HCT116 (cell line): ENCODE measurements around the gene ENTPD8. TPM values are rescaled to one million over a fixed set of nuclear protein-coding genes. Genes with fewer than 3 reads are reported as not detected.

Experiments
- ATAC-seq: fragments of 200-7000 bp; cut with Tn5 transposase; 2 replicates; pipeline ENCODE4 v1.9.1; 2020; ENCODE audit warnings: mild to moderate bottlenecking, moderate library complexity
- BruUV-seq: library from RNA; stranded (reverse); fragments of 400-500 nt; replicated peaks from 2 replicates; lab custom pipeline; 2021; lab: Mats Ljungman, UMichigan
- CTCF ChIA-PET: fragments of 300-600 bp; sonication (Branson Sonifier 250); formaldehyde crosslinking; loops from one replicate; lab custom pipeline; 2021; ENCODE audit warnings: antibody characterized with exemption; lab: Charles Lee
- POLR2A ChIA-PET: fragments of 300-600, 350-600 bp; sonication (Branson Sonifier 250); formaldehyde crosslinking; loops from one replicate; lab custom pipeline; 2021; ENCODE audit warnings: antibody characterized with exemption; lab: Charles Lee
- RAD21 ChIA-PET, 2 experiments: fragments of 300-600 bp; sonication (Branson Sonifier 250); formaldehyde crosslinking; loops; one replicate each; lab custom pipeline; 2023; ENCODE audit warnings: low total read pairs in 2 of 2; ENCODE audit not compliant: uncharacterized antibody in 2 of 2, unreplicated experiment in 2 of 2, low non-redundant PET in 1 of 2; lab: Charles Lee
- DNase-seq: peaks from one replicate; pipeline ENCODE4 v3.0.0-alpha.2; 2010; ENCODE audit warnings: low read depth, low spot score
- H2AFZ ChIP-seq: fragments of 200-600 bp; shearing (Covaris generic), sonication (generic); 2 replicates; pipeline ENCODE4 v1.6.1; 2017; ENCODE audit warnings: low read depth, mixed run types, mixed read lengths, antibody characterized with exemption, low read length; ENCODE audit not compliant: poor library complexity, severe bottlenecking
- H3K27ac ChIP-seq: 2 replicates; pipeline ENCODE4 v1.5.1; 2012; ENCODE audit warnings: low read depth, low read length
- H3K27me3 ChIP-seq: fragments of 200-600 bp; sonication (generic); 2 replicates; pipeline ENCODE4 v1.6.1; 2016; ENCODE audit warnings: mixed run types, low read length, mixed read lengths; ENCODE audit not compliant: insufficient read depth
- H3K36me3 ChIP-seq, 2 experiments: fragments of 200-500 bp in 1 of 2; fragments of 200-600 bp in 1 of 2; sonication (Bioruptor generic) in 1 of 2; sonication (generic) in 1 of 2; 2 replicates each; pipeline versions ENCODE4 v1.5.1 to v1.6.1; 2014 to 2016; ENCODE audit warnings: low read length in 2 of 2, inconsistent platforms in 1 of 2, mixed read lengths in 1 of 2, mixed run types in 1 of 2; ENCODE audit not compliant: insufficient read depth in 2 of 2, control insufficient read depth in 1 of 2
- H3K4me1 ChIP-seq, 2 experiments: fragments of 200-600 bp in 1 of 2; sonication (generic) in 1 of 2; 2 replicates each; pipeline versions ENCODE4 v1.5.1 to v1.6.1; 2012 to 2017; ENCODE audit warnings: low read length in 2 of 2, inconsistent platforms in 1 of 2, mild to moderate bottlenecking in 1 of 2, mixed read lengths in 1 of 2, mixed run types in 1 of 2, moderate library complexity in 1 of 2; ENCODE audit not compliant: insufficient read depth in 2 of 2, control insufficient read depth in 1 of 2
- H3K4me2 ChIP-seq: fragments of 200-600 bp; sonication (generic); 2 replicates; pipeline ENCODE4 v1.6.1; 2017; ENCODE audit warnings: mixed run types, low read length, mixed read lengths
- H3K4me3 ChIP-seq, 2 experiments: fragments of 200-600 bp in 1 of 2; sonication (generic) in 1 of 2; replicated peaks in 1 of 2; 2 replicates each; pipeline ENCODE4 v1.5.1; 2011 to 2016; ENCODE audit warnings: low read length in 2 of 2, control low read depth in 1 of 2, low read depth in 1 of 2, mild to moderate bottlenecking in 1 of 2, mixed read lengths in 1 of 2, mixed run types in 1 of 2
- H3K79me2 ChIP-seq: fragments of 200-600 bp; sonication (generic); 2 replicates; pipeline ENCODE4 v1.6.1; 2017; ENCODE audit warnings: mild to moderate bottlenecking, mixed run types, low read length, moderate library complexity, mixed read lengths; ENCODE audit not compliant: insufficient read depth
- H3K9ac ChIP-seq: fragments of 200-600 bp; sonication (generic); 2 replicates; pipeline ENCODE4 v1.6.1; 2016; ENCODE audit warnings: low read length, mixed read lengths
- H3K9me2 ChIP-seq: fragments of 200-600 bp; sonication (generic), shearing (Covaris generic); 2 replicates; pipeline ENCODE4 v1.6.1; 2017; ENCODE audit warnings: mixed run types, mild to moderate bottlenecking, moderate library complexity; ENCODE audit not compliant: insufficient read depth
- H3K9me3 ChIP-seq, 2 experiments: fragments of 200-500 bp in 1 of 2; fragments of 200-600 bp in 1 of 2; sonication (Bioruptor generic) in 1 of 2; sonication (generic) in 1 of 2; 2 replicates each; pipeline ENCODE4 v1.6.1; 2014 to 2017; ENCODE audit warnings: low read length in 2 of 2, mixed read lengths in 2 of 2, inconsistent platforms in 1 of 2, low read depth in 1 of 2, mild to moderate bottlenecking in 1 of 2, mixed run types in 1 of 2, moderate library complexity in 1 of 2; ENCODE audit not compliant: control insufficient read depth in 1 of 2, insufficient read depth in 1 of 2
- H4K20me1 ChIP-seq: fragments of 200-600 bp; sonication (generic), shearing (Covaris generic); 2 replicates; pipeline ENCODE4 v1.6.1; 2017; ENCODE audit warnings: mixed run types, mild to moderate bottlenecking, moderate library complexity; ENCODE audit not compliant: insufficient read depth
- ELF1 ChIP-seq: IDR thresholded peaks from 2 replicates; pipeline ENCODE4 v1.6.1; 2012; ENCODE audit warnings: low read depth, borderline replicate concordance
- EZH2 ChIP-seq: fragments of 200-600 bp; sonication (generic); IDR thresholded peaks from 2 replicates; pipeline ENCODE4 v1.6.1; 2017; ENCODE audit warnings: antibody characterized with exemption, mixed run types
- EZH2phosphoT487 ChIP-seq: fragments of 200-600 bp; IDR thresholded peaks from 2 replicates; pipeline ENCODE4 v1.6.1; 2018; ENCODE audit warnings: antibody characterized with exemption, borderline replicate concordance
- FOSL1 ChIP-seq: IDR thresholded peaks from 2 replicates; pipeline ENCODE4 v1.6.1; 2012; ENCODE audit warnings: low read depth
- JUND ChIP-seq: IDR thresholded peaks from 2 replicates; pipeline ENCODE4 v1.6.1; 2012
- POLR2A ChIP-seq: IDR thresholded peaks from 2 replicates; pipeline ENCODE4 v1.7.0; 2011; ENCODE audit warnings: borderline replicate concordance; ENCODE audit not compliant: insufficient read depth, insufficient read length; ENCODE audit errors: extremely low read depth
- SP1 ChIP-seq: IDR thresholded peaks from 2 replicates; pipeline ENCODE4 v1.6.1; 2012; ENCODE audit warnings: low read depth
- TCF7L2 ChIP-seq: IDR thresholded peaks from 2 replicates; pipeline ENCODE4 v1.7.0; 2011; ENCODE audit warnings: borderline replicate concordance, inconsistent platforms; ENCODE audit not compliant: insufficient read depth, insufficient read length; ENCODE audit errors: extremely low read depth
- YY1 ChIP-seq: IDR thresholded peaks from 2 replicates; pipeline ENCODE4 v1.6.1; 2011; ENCODE audit warnings: low read length, low read depth, moderate library complexity, mild to moderate bottlenecking; ENCODE audit not compliant: insufficient replicate concordance; ENCODE audit errors: extremely low read depth
- ZFX ChIP-seq: fragments of 450-650 bp; IDR thresholded peaks from 2 replicates; pipeline ENCODE4 v1.6.1; 2017
- ZNF274 ChIP-seq: fragments of 200-500 bp; sonication (Bioruptor generic); IDR thresholded peaks from 2 replicates; pipeline ENCODE4 v1.6.1; 2014; ENCODE audit warnings: mild to moderate bottlenecking, low read depth, low read length, inconsistent platforms
- intact Hi-C: fragments of 100-400 bp; cut with micrococcal nuclease; formaldehyde crosslinking; loops from 2 replicates; pipeline ENCODE4 v1.10.0; 2022
- total RNA-seq: library from RNA; stranded (reverse); gene quantifications from one replicate; pipeline ENCODE4 v1.2.1, GENCODE V29; 2021; ENCODE audit not compliant: unreplicated experiment
- TF ChIP-seq, protein P1 (sequence below), 3 experiments: fragments of 200-600 bp in 1 of 3; sonication (generic) in 1 of 3; IDR thresholded peaks in 2 of 3; conservative IDR thresholded peaks in 1 of 3; 2 replicates each; pipeline ENCODE4 v1.5.1; 2012 to 2017; ENCODE audit warnings: low read depth in 2 of 3, low read length in 2 of 3, antibody characterized with exemption in 1 of 3, borderline replicate concordance in 1 of 3, control low read depth in 1 of 3, mild to moderate bottlenecking in 1 of 3, mixed read lengths in 1 of 3, mixed run types in 1 of 3, moderate library complexity in 1 of 3; ENCODE audit not compliant: insufficient read depth in 1 of 3
- TF ChIP-seq, protein P2 (sequence below): IDR thresholded peaks from 2 replicates; pipeline ENCODE4 v1.6.1; 2011; ENCODE audit warnings: mild to moderate bottlenecking, low read length, moderate library complexity; ENCODE audit not compliant: insufficient replicate concordance; ENCODE audit errors: extremely low read depth
- TF ChIP-seq, protein P3 (sequence below): IDR thresholded peaks from 2 replicates; pipeline ENCODE4 v1.6.1; 2012; ENCODE audit warnings: low read depth

Gene ENTPD8
- total RNA-seq, 1 experiment from 2014 or later = 1.7 TPM

- no TSS peak for BruUV-seq
- no peak for DNase-seq
- H3K79me2 ChIP-seq = no peaks in the 10 kb centered on the region
- H3K9me3 ChIP-seq = no peaks in the 10 kb centered on the region
- no peak overlapping the region for H2AFZ ChIP-seq
- ATAC-seq = 0 out of 2 replicates have a peak, but pooled peaks have one; percentile 6
- intact Hi-C loops = no loop called here
- H3K4me3 ChIP-seq = no peak overlapping the region
- ChIA-PET RAD21 (no interaction called here), CTCF (interaction anchor here (1.3 to 1.5 kb wide), 2 partner anchors 24 to 160 kb away, joined by 5 to 11 read pairs; partner anchors contain the start of gene EXD3), POLR2A (no interaction called here)
- no peaks in the 10 kb centered on the region for H4K20me1 ChIP-seq
- peaks cover 6 to 12% of the 10 kb centered on the region in 2 experiments; a peak in 3 of 4 replicates for H3K36me3 ChIP-seq
- H3K9me2 ChIP-seq = no peaks in the 10 kb centered on the region
- no peaks in the 10 kb centered on the region for H3K27me3 ChIP-seq
- H3K27ac ChIP-seq = no peak overlapping the region
- TF ChIP-seq, protein P1, sequence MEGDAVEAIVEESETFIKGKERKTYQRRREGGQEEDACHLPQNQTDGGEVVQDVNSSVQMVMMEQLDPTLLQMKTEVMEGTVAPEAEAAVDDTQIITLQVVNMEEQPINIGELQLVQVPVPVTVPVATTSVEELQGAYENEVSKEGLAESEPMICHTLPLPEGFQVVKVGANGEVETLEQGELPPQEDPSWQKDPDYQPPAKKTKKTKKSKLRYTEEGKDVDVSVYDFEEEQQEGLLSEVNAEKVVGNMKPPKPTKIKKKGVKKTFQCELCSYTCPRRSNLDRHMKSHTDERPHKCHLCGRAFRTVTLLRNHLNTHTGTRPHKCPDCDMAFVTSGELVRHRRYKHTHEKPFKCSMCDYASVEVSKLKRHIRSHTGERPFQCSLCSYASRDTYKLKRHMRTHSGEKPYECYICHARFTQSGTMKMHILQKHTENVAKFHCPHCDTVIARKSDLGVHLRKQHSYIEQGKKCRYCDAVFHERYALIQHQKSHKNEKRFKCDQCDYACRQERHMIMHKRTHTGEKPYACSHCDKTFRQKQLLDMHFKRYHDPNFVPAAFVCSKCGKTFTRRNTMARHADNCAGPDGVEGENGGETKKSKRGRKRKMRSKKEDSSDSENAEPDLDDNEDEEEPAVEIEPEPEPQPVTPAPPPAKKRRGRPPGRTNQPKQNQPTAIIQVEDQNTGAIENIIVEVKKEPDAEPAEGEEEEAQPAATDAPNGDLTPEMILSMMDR (IDR thresholded peaks at IDR 0.05 in 2 of 3, conservative IDR thresholded peaks at IDR 0.05 in 1 of 3; ENCODE audit: borderline replicate concordance in 1 of 3, insufficient read depth in 1 of 3, low read depth in 2 of 3, low read length in 2 of 3) = no peak
- TF ChIP-seq ZFX = no peak
- TF ChIP-seq, protein P2, sequence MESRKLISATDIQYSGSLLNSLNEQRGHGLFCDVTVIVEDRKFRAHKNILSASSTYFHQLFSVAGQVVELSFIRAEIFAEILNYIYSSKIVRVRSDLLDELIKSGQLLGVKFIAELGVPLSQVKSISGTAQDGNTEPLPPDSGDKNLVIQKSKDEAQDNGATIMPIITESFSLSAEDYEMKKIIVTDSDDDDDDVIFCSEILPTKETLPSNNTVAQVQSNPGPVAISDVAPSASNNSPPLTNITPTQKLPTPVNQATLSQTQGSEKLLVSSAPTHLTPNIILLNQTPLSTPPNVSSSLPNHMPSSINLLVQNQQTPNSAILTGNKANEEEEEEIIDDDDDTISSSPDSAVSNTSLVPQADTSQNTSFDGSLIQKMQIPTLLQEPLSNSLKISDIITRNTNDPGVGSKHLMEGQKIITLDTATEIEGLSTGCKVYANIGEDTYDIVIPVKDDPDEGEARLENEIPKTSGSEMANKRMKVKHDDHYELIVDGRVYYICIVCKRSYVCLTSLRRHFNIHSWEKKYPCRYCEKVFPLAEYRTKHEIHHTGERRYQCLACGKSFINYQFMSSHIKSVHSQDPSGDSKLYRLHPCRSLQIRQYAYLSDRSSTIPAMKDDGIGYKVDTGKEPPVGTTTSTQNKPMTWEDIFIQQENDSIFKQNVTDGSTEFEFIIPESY = no peak
- TF ChIP-seq FOSL1 = no peak
- TF ChIP-seq TCF7L2 = no peak
- no peak for TF ChIP-seq YY1
- TF ChIP-seq EZH2 = no peak
- TF ChIP-seq JUND = no peak
- TF ChIP-seq, protein P3, sequence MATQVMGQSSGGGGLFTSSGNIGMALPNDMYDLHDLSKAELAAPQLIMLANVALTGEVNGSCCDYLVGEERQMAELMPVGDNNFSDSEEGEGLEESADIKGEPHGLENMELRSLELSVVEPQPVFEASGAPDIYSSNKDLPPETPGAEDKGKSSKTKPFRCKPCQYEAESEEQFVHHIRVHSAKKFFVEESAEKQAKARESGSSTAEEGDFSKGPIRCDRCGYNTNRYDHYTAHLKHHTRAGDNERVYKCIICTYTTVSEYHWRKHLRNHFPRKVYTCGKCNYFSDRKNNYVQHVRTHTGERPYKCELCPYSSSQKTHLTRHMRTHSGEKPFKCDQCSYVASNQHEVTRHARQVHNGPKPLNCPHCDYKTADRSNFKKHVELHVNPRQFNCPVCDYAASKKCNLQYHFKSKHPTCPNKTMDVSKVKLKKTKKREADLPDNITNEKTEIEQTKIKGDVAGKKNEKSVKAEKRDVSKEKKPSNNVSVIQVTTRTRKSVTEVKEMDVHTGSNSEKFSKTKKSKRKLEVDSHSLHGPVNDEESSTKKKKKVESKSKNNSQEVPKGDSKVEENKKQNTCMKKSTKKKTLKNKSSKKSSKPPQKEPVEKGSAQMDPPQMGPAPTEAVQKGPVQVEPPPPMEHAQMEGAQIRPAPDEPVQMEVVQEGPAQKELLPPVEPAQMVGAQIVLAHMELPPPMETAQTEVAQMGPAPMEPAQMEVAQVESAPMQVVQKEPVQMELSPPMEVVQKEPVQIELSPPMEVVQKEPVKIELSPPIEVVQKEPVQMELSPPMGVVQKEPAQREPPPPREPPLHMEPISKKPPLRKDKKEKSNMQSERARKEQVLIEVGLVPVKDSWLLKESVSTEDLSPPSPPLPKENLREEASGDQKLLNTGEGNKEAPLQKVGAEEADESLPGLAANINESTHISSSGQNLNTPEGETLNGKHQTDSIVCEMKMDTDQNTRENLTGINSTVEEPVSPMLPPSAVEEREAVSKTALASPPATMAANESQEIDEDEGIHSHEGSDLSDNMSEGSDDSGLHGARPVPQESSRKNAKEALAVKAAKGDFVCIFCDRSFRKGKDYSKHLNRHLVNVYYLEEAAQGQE = no peak
- no peak for TF ChIP-seq ELF1
- TF ChIP-seq EZH2phosphoT487 = no peak
- no peak for TF ChIP-seq SP1
- TF ChIP-seq ZNF274 = no peak
- TF ChIP-seq POLR2A = no peak
- H3K4me2 ChIP-seq = no peak overlapping the region
- peaks cover 15 to 26% of the 10 kb centered on the region in 2 experiments for H3K4me1 ChIP-seq
- H3K9ac ChIP-seq = no peak overlapping the region
Measured at GRCh38 chr9:137446851-137447471, 5.8 kb upstream of the ENTPD8 start.
